ENCODE results near the gene TMEM151B. TPM values are rescaled to one million over a fixed set of nuclear protein-coding genes. Genes with fewer than 3 reads are reported as not detected.
"Not testable (repeated sequence)": the region's sequence is repeated elsewhere in the genome, so short reads cannot be mapped to it uniquely, and the experiment has no call there.

Gene TMEM151B
- total and polyA plus RNA-seq, 11 donors, result 0.21 to 5.3 (median 0.45) TPM; not detected in 4

GRCh38 chr6:44229376-44230033, 40.7 kb upstream of the TMEM151B start:
- Histone ChIP-seq H3K27ac (peak overlapping the region; percentile 81 to 99 (median 92)), H3K36me3 (peaks cover 0 to 54% (median 38%) of the 10 kb centered on the region in 9 donors), H3K9me3 (no peaks in the 10 kb centered on the region), H3K4me3 (peak overlapping the region in 5 of 12 donors; percentile 5 to 55 (median 38)), H3K27me3 (no peaks in the 10 kb centered on the region), H3K4me1 (peaks cover 4 to 100% (median 74%) of the 10 kb centered on the region in 12 donors)
- 42 to 61% (median 53%) methylated on average over 11 of the region's 11 CpGs for WGBS, 4 donors
- intact Hi-C loops (cut with DNase I), result loop anchor here in 5 of 10 donors (5.0 to 10.0 kb wide), 3 partner anchors 132 to 455 kb away; partner anchors contain the start of gene VEGFA (in 1 of the 5)
- peak; percentile 58 to 70 (median 62) for ATAC-seq
- no peak for TF ChIP-seq CTCF (IDR thresholded peaks at IDR 0.05)
- peak in 1 of 2 donors; percentile 32 for TF ChIP-seq POLR2A (IDR thresholded peaks at IDR 0.05)
- DNase-seq, result peak in 4 of 5 donors; percentile 52 to 86 (median 72)

GRCh38 chr6:44230034-44230675, 40.1 kb upstream of the TMEM151B start:
- DNase-seq (peak in 1 of 5 donors; percentile 23), ATAC-seq (no peak)
- TF ChIP-seq POLR2A (IDR thresholded peaks at IDR 0.05) (no peak), CTCF (IDR thresholded peaks at IDR 0.05) (no peak)
- Histone ChIP-seq H3K27me3 (no peaks in the 10 kb centered on the region), H3K36me3 (peaks cover 0 to 54% (median 38%) of the 10 kb centered on the region in 9 donors), H3K4me3 (peak overlapping the region in 4 of 12 donors; percentile 5 to 48 (median 16)), H3K27ac (peak overlapping the region; percentile 77 to 99 (median 92)), H3K4me1 (peaks cover 6 to 100% (median 75%) of the 10 kb centered on the region in 12 donors), H3K9me3 (no peaks in the 10 kb centered on the region)
- WGBS, 4 donors, result 69 to 79% (median 73%) methylated on average over 7 to 10 of the region's 10 CpGs
- intact Hi-C loops (cut with DNase I), result loop anchor here in 5 of 10 donors (5.0 to 10.0 kb wide), 3 partner anchors 133 to 455 kb away; partner anchors contain the start of gene VEGFA (in 1 of the 5)

- DNase-seq, result peak in 1 of 5 donors; percentile 26
- intact Hi-C loops (cut with DNase I), result loop anchor here in 5 of 10 donors (5.0 to 10.0 kb wide), 3 partner anchors 134 to 457 kb away; partner anchors contain the start of gene VEGFA (in 1 of the 5)
- not testable (repeated sequence) for ATAC-seq, H3K9me3 ChIP-seq, H3K4me3 ChIP-seq, H3K27me3 ChIP-seq
- 86 to 92% (median 89%) methylated on average over 9 of the region's 9 CpGs for WGBS, 4 donors
- H3K4me1 ChIP-seq, result peaks cover 3 to 99% (median 68%) of the 10 kb centered on the region in 12 donors
- peak overlapping the region in 10 of 12 donors; percentile 6 to 99 (median 92) for H3K27ac ChIP-seq
- H3K36me3 ChIP-seq, result peaks cover 0 to 54% (median 38%) of the 10 kb centered on the region in 9 donors
Observed at GRCh38 chr6:44231426-44231825, 38.8 kb upstream of the TMEM151B start.

GRCh38 chr6:44232676-44233566, 37.3 kb upstream of the TMEM151B start:
- peaks cover 0 to 54% (median 38%) of the 10 kb centered on the region in 9 donors for H3K36me3 ChIP-seq
- H3K27me3 ChIP-seq, result no peaks in the 10 kb centered on the region
- ATAC-seq, result no peak
- H3K4me3 ChIP-seq, result no peak overlapping the region
- intact Hi-C loops (cut with DNase I), result loop anchor here in 5 of 10 donors (5.0 to 10.0 kb wide), 3 partner anchors 136 to 458 kb away; partner anchors contain the start of gene VEGFA (in 1 of the 5)
- H3K9me3 ChIP-seq, result no peaks in the 10 kb centered on the region
- no peak for TF ChIP-seq POLR2A (IDR thresholded peaks at IDR 0.05)
- no peak for TF ChIP-seq CTCF (IDR thresholded peaks at IDR 0.05)
- peak in 2 of 5 donors; percentile 16 to 39 for DNase-seq
- peak overlapping the region; percentile 78 to 99 (median 91) for H3K27ac ChIP-seq
- H3K4me1 ChIP-seq, result peaks cover 3 to 96% (median 65%) of the 10 kb centered on the region in 12 donors
- WGBS, 4 donors, result 65 to 73% (median 71%) methylated on average over 14 to 16 of the region's 16 CpGs
